H1 (cell line): ENCODE data around the gene CRB2. TPM values are rescaled to one million over a fixed set of nuclear protein-coding genes. Genes with fewer than 3 reads are reported as not detected.

Source experiments
- CTCF ChIA-PET: fragments of 300-600 bp; sonication (Branson Sonifier 250); formaldehyde crosslinking; loops from one replicate; lab custom pipeline; 2021; ENCODE audit not compliant: partially characterized antibody; lab: Charles Lee
- POLR2A ChIA-PET: fragments of 300-600 bp; sonication (Branson Sonifier 250); formaldehyde crosslinking; loops from one replicate; lab custom pipeline; 2021; ENCODE audit warnings: inconsistent platforms; ENCODE audit not compliant: partially characterized antibody; lab: Charles Lee
- DNase-seq, 2 experiments: peaks; one replicate each; pipeline versions ENCODE4 v3.0.0 to v3.0.0-alpha.2; 2010 to 2022; ENCODE audit warnings: low spot score in 2 of 2, low read depth in 1 of 2, mixed read lengths in 1 of 2
- FAIRE-seq: peaks from 2 replicates; lab custom pipeline; 2011; peaks lifted over from hg19 to GRCh38; lab: Jason Lieb, UNC
- H2AFZ ChIP-seq: 2 replicates; pipeline ENCODE4 v1.8.1; 2012; ENCODE audit warnings: low read length, inconsistent platforms
- H2AK5ac ChIP-seq: 2 replicates; pipeline ENCODE4 v1.6.1; 2013; ENCODE audit warnings: low read depth, low read length
- H2BK120ac ChIP-seq: replicated peaks from 2 replicates; pipeline ENCODE3; 2013; ENCODE audit warnings: low read depth, low read length, inconsistent platforms
- H2BK12ac ChIP-seq: 2 replicates; pipeline ENCODE4 v1.6.1; 2013; ENCODE audit warnings: low read depth, low read length
- H2BK15ac ChIP-seq: 2 replicates; pipeline ENCODE4 v1.6.1; 2013; ENCODE audit warnings: low read length
- H2BK20ac ChIP-seq: 2 replicates; pipeline ENCODE4 v1.6.1; 2013; ENCODE audit warnings: low read length
- H2BK5ac ChIP-seq: 2 replicates; pipeline ENCODE4 v1.6.1; 2013; ENCODE audit warnings: low read depth, low read length
- H3K14ac ChIP-seq: 2 replicates; pipeline ENCODE4 v1.6.1; 2013; ENCODE audit warnings: inconsistent platforms; ENCODE audit not compliant: insufficient read length
- H3K18ac ChIP-seq: 2 replicates; pipeline ENCODE4 v1.6.1; 2013; ENCODE audit warnings: low read length; ENCODE audit errors: extremely low read depth
- H3K23ac ChIP-seq: 2 replicates; pipeline ENCODE4 v1.6.1; 2013; ENCODE audit warnings: inconsistent platforms; ENCODE audit not compliant: insufficient read length
- H3K23me2 ChIP-seq: 2 replicates; pipeline ENCODE4 v1.6.1; 2013; ENCODE audit warnings: low read depth, low read length
- H3K27ac ChIP-seq: 2 replicates; pipeline ENCODE4 v1.6.1; 2011; ENCODE audit warnings: low read depth, low read length, inconsistent platforms
- H3K27me3 ChIP-seq, 4 experiments: replicated peaks in 1 of 4; 1 replicate in 1 of 4; 2 replicates in 3 of 4; pipeline versions ENCODE4 v1.6.1 to v1.8.1; 2011 to 2013; ENCODE audit warnings: low read length in 3 of 4, mild to moderate bottlenecking in 3 of 4, inconsistent platforms in 2 of 4, mixed read lengths in 2 of 4, moderate library complexity in 1 of 4; ENCODE audit not compliant: control insufficient read depth in 3 of 4, insufficient read depth in 3 of 4; ENCODE audit errors: extremely low read depth in 1 of 4
- H3K36me3 ChIP-seq, 4 experiments: 2 replicates each; pipeline versions ENCODE4 v1.6.1 to v1.8.1; 2011 to 2013; ENCODE audit warnings: mild to moderate bottlenecking in 4 of 4, low read length in 3 of 4, moderate library complexity in 2 of 4, control low read depth in 1 of 4, inconsistent platforms in 1 of 4; ENCODE audit not compliant: insufficient read depth in 4 of 4, control insufficient read depth in 2 of 4
- H3K4ac ChIP-seq: replicated peaks from 2 replicates; pipeline ENCODE3; 2013; ENCODE audit warnings: low read length, low read depth, mixed read lengths, inconsistent platforms; ENCODE audit not compliant: insufficient read length
- H3K4me1 ChIP-seq, 4 experiments: replicated peaks in 1 of 4; 1 replicate in 1 of 4; 2 replicates in 3 of 4; pipeline versions ENCODE4 v1.6.1 to v1.8.1; 2011 to 2013; ENCODE audit warnings: low read length in 3 of 4, inconsistent platforms in 2 of 4, mixed read lengths in 1 of 4; ENCODE audit not compliant: insufficient read depth in 4 of 4, control insufficient read depth in 3 of 4
- H3K4me2 ChIP-seq, 2 experiments: 2 replicates each; pipeline versions ENCODE4 v1.6.1 to v1.8.1; 2011 to 2013; ENCODE audit warnings: low read depth in 2 of 2, low read length in 2 of 2, control low read depth in 1 of 2, inconsistent platforms in 1 of 2, mild to moderate bottlenecking in 1 of 2; ENCODE audit not compliant: insufficient read depth in 1 of 2
- H3K4me3 ChIP-seq, 4 experiments: fragments of 200-600, 300-600 bp in 1 of 4; sonication (generic), shearing (Covaris generic), sonication (Bioruptor Twin) in 1 of 4; 2 replicates each; pipeline versions ENCODE4 v1.5.1 to v1.8.1; 2011 to 2016; ENCODE audit warnings: low read length in 4 of 4, low read depth in 3 of 4, control low read depth in 2 of 4, inconsistent platforms in 2 of 4, mild to moderate bottlenecking in 2 of 4, mixed read lengths in 1 of 4, moderate library complexity in 1 of 4; ENCODE audit not compliant: insufficient read depth in 2 of 4; ENCODE audit errors: extremely low read depth in 1 of 4
- H3K56ac ChIP-seq: replicated peaks from 2 replicates; pipeline ENCODE3; 2013; ENCODE audit warnings: low read depth, mild to moderate bottlenecking, mixed read lengths, low read length, inconsistent platforms; ENCODE audit not compliant: insufficient read length
- H3K79me1 ChIP-seq: 2 replicates; pipeline ENCODE4 v1.6.1; 2013; ENCODE audit warnings: low read depth, low read length, control low read depth
- H3K79me2 ChIP-seq, 2 experiments: 2 replicates each; pipeline versions ENCODE4 v1.6.1 to v1.8.1; 2012 to 2013; ENCODE audit warnings: low read length in 2 of 2, mild to moderate bottlenecking in 2 of 2, inconsistent platforms in 1 of 2; ENCODE audit not compliant: insufficient read depth in 2 of 2, control insufficient read depth in 1 of 2
- H3K9ac ChIP-seq, 4 experiments: replicated peaks in 1 of 4; 1 replicate in 1 of 4; 2 replicates in 3 of 4; pipeline versions ENCODE4 v1.6.1 to v1.8.1; 2011 to 2013; ENCODE audit warnings: low read depth in 3 of 4, low read length in 3 of 4, control low read depth in 2 of 4, mild to moderate bottlenecking in 2 of 4, moderate library complexity in 2 of 4, inconsistent platforms in 1 of 4; ENCODE audit errors: extremely low read depth in 1 of 4
- H3K9me3 ChIP-seq, 2 experiments: 2 replicates each; pipeline versions ENCODE4 v1.6.1 to v1.8.1; 2012 to 2013; ENCODE audit warnings: mild to moderate bottlenecking in 2 of 2, moderate library complexity in 2 of 2, control low read depth in 1 of 2, inconsistent platforms in 1 of 2, low read depth in 1 of 2, low read length in 1 of 2, mixed read lengths in 1 of 2; ENCODE audit not compliant: insufficient read depth in 2 of 2
- H4K20me1 ChIP-seq, 2 experiments: replicated peaks in 1 of 2; 2 replicates each; pipeline versions ENCODE3 to v1.8.1; 2011 to 2013; ENCODE audit warnings: inconsistent platforms in 2 of 2, low read length in 2 of 2, mild to moderate bottlenecking in 1 of 2; ENCODE audit not compliant: insufficient read depth in 2 of 2, control insufficient read depth in 1 of 2
- H4K5ac ChIP-seq: 2 replicates; pipeline ENCODE4 v1.6.1; 2013; ENCODE audit warnings: low read length, low read depth, mixed read lengths, inconsistent platforms; ENCODE audit not compliant: insufficient read length
- H4K8ac ChIP-seq: 2 replicates; pipeline ENCODE4 v1.8.0; 2013; ENCODE audit warnings: mild to moderate bottlenecking, moderate library complexity, low read length, inconsistent platforms; ENCODE audit not compliant: insufficient read depth; ENCODE audit errors: extremely low read depth
- H4K91ac ChIP-seq: replicated peaks from 2 replicates; pipeline ENCODE3; 2013; ENCODE audit warnings: low read length, mixed read lengths, inconsistent platforms; ENCODE audit not compliant: insufficient read length
- CREB1 ChIP-seq: IDR thresholded peaks from 2 replicates; pipeline ENCODE4 v1.6.1; 2012; ENCODE audit warnings: inconsistent platforms
- HDAC2 ChIP-seq, 2 experiments: fragments of 300-600 bp in 1 of 2; sonication (generic) in 1 of 2; IDR thresholded peaks; 2 replicates each; pipeline ENCODE4 v1.6.1; 2011 to 2012; ENCODE audit warnings: low read depth in 2 of 2, low read length in 2 of 2, mild to moderate bottlenecking in 2 of 2, moderate library complexity in 2 of 2, borderline replicate concordance in 1 of 2, inconsistent platforms in 1 of 2
- KDM1A ChIP-seq: fragments of 200-600, 300-600 bp; sonication (generic); IDR thresholded peaks from 2 replicates; pipeline ENCODE4 v1.7.1; 2016; ENCODE audit warnings: mild to moderate bottlenecking, low read length, borderline replicate concordance
- WGBS, 2 experiments: shearing (Covaris generic) in 1 of 2; methylation state at CpG; one replicate each; pipeline versions ENCODE4 v1.1.6 to v1.1.7; 2013 to 2015; ENCODE audit warnings: low lambda C conversion rate in 2 of 2, mixed read lengths in 2 of 2, inconsistent platforms in 1 of 2, low coverage in 1 of 2, missing lambda C conversion rate in 1 of 2; ENCODE audit not compliant: insufficient replicate concordance in 2 of 2, insufficient coverage in 1 of 2, insufficient read length in 1 of 2; ENCODE audit errors: extremely low coverage in 1 of 2, missing lambda C conversion rate in 1 of 2; 5-methylcytosine and 5-hydroxymethylcytosine counted together
- polyA plus RNA-seq, 7 experiments: library from polyadenylated mRNA; depleted of rRNA in 3 of 7; stranded (reverse) in 5 of 7; unstranded in 2 of 7; fragments of >200 nt in 5 of 7; fragments of 200-250 nt in 2 of 7; gene quantifications; 1 replicate in 5 of 7; 2 replicates in 1 of 7; 4 replicates in 1 of 7; pipeline versions ENCODE4 v1.2.1 to v1.2.3, GENCODE V29; 2011 to 2013; ENCODE audit warnings: missing spikeins in 2 of 7, mixed read lengths in 2 of 7
- total RNA-seq: library from RNA; stranded (reverse); fragmentation: NEBNext Ultra II Directional; extraction: Animal tissue kit (Norgen Biotek cat#: 25700); gene quantifications from 2 replicates; pipeline ENCODE4 v1.2.1, GENCODE V29; 2021

The CRB2 gene
- total and polyA plus RNA-seq, 2 of the 8 experiments (the other 6 are each of a cell fraction or from before 2014, with no cell fraction given), result 4.0 to 8.4 TPM

DNA sequence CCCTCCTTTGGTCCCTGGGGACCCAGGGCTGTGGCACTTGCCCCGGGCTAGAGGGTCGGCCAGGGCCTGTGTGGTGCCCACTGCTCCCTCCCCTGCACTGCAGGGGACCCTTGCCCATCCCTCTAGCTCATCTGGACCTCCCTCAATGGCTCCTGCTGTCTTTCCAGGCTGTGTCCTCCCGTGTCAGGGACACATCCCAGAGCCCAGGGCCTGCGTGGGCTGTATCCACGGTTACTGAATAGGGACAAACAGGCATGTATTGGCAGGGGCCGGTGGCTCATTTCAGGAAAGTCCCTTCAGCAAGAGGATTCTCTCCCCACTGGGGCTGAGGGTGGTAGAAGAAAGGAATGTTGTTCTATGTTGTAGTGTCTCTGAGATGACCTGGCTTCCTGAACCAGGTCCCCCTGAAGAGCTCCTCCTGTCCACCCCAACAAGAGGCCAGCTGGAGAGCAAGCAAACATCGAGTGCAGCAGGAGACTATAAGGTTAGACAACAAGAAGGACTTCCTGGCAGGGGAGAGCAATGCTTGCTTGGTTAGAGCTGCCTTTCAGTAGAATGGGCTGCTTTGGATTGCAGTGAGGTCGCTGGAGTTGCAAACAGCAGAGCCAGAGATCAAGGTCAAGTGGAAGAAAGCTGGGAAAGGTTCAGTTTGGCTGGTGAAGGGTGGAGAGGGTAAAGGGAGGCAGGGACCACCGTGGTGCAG lies 1.0 kb upstream of the CRB2 start:
- no peak overlapping the region for H3K27ac ChIP-seq
- peaks cover 11% of the 10 kb centered on the region for H3K23me2 ChIP-seq
- DNase-seq (no peak), FAIRE-seq (no peak)
- peak overlapping the region; percentile 72 for H3K18ac ChIP-seq
- H3K9me3 ChIP-seq, result no peaks in the 10 kb centered on the region
- no peak overlapping the region for H2AFZ ChIP-seq
- H2BK12ac ChIP-seq, result peak overlapping the region; percentile 94; the same call in 1 of the 2 replicates
- no peaks in the 10 kb centered on the region for H3K36me3 ChIP-seq
- ChIA-PET CTCF (interaction anchor here (0.5 to 22.0 kb wide), 30 partner anchors 9 to 855 kb away, joined by 3 to 668 read pairs (median 4); no protein-coding TSS in a partner anchor), POLR2A (interaction anchor here (1.0 to 2.0 kb wide), 8 partner anchors 10 to 239 kb away, joined by 3 to 6 read pairs (median 4); no protein-coding TSS in a partner anchor)
- TF ChIP-seq KDM1A (peak; percentile 100), HDAC2 (IDR thresholded peaks at IDR 0.05; ENCODE audit: borderline replicate concordance in 1 of 2, low read depth in 2 of 2, low read length in 2 of 2) (peak in 1 of 2 experiments; percentile 100; a peak in 2 of 4 replicates), CREB1 (no peak)
- H4K5ac ChIP-seq, result peak overlapping the region; percentile 20
- H4K91ac ChIP-seq, result peak overlapping the region; percentile 93
- no peak overlapping the region for H2AK5ac ChIP-seq
- H3K9ac ChIP-seq, result no peak overlapping the region; a peak in 1 of 7 replicates
- no peak overlapping the region for H3K14ac ChIP-seq
- H3K4me1 ChIP-seq, result peaks cover 14 to 42% (median 25%) of the 10 kb centered on the region in 4 experiments
- H4K20me1 ChIP-seq, result no peaks in the 10 kb centered on the region
- peak overlapping the region; percentile 5; the same call in 1 of the 2 replicates for H2BK15ac ChIP-seq
- no peaks in the 10 kb centered on the region for H3K79me2 ChIP-seq
- no peak overlapping the region for H2BK120ac ChIP-seq
- peak overlapping the region in 1 of 4 experiments; percentile 62; a peak in 1 of 8 replicates for H3K4me3 ChIP-seq
- no peaks in the 10 kb centered on the region; a peak in 2 of 7 replicates for H3K27me3 ChIP-seq
- no peaks in the 10 kb centered on the region for H3K79me1 ChIP-seq
- peak overlapping the region; percentile 27 for H2BK20ac ChIP-seq
- no peak overlapping the region for H3K23ac ChIP-seq
- peak overlapping the region; percentile 75 to 85 for H3K4me2 ChIP-seq
- WGBS, 2 experiments, result 53% methylated on average over 9 of the region's 9 CpGs; no CpG with 5 or more reads in 1 of the 2 experiments
- no peak overlapping the region for H3K4ac ChIP-seq
- no peak overlapping the region for H3K56ac ChIP-seq
- peak overlapping the region; percentile 66; the same call in 1 of the 2 replicates for H2BK5ac ChIP-seq
- no peak overlapping the region for H4K8ac ChIP-seq
